Pulmonary artery endothelial cell (primary cell): Measurements from ENCODE around the gene AREL1. TPM values are rescaled to one million over a fixed set of nuclear protein-coding genes. Genes with fewer than 3 reads are reported as not detected.

Source experiments
- DNase-seq: peaks from one replicate; pipeline ENCODE4 v3.0.0-alpha.2; 2011; ENCODE audit warnings: low read depth, low spot score
- total RNA-seq: library from RNA; depleted of rRNA; stranded (reverse); fragments of >200 nt; gene quantifications from 2 replicates; pipeline ENCODE4 v1.2.3, GENCODE V29; 2014

AREL1 gene
- total RNA-seq, 1 donor from 2014 or later = 32.2 TPM

GRCh38 chr14:74613211-74613914, 99.5 kb downstream of the AREL1 start:
- no peak for DNase-seq

GRCh38 chr14:74612350-74613021, 100.4 kb downstream of the AREL1 start:
- DNase-seq = no peak

GRCh38 chr14:74611650-74612349, 101.1 kb downstream of the AREL1 start, which contains the start of gene LTBP2:
Gene LTBP2, minus strand, starts transcription at chr14:74612237. Its CDS starts 293 bp downstream, at chr14:74611944.
- DNase-seq = no peak

Other genes with a start within 250 kb of the AREL1 start
- gene NPC2, start 219.8 kb downstream of the AREL1 start, total RNA-seq = 238 and 317 TPM in 2 replicates
- gene ISCA2, start 219.3 kb downstream of the AREL1 start, total RNA-seq = 12.0 and 16.7 TPM in 2 replicates
- 122 and 232 TPM in 2 replicates for gene LTBP2, start 100.8 kb downstream of the AREL1 start, total RNA-seq
- gene FCF1, start 64 bp upstream of the AREL1 start, total RNA-seq = 32.0 and 54.1 TPM in 2 replicates
- 22.5 and 28.7 TPM in 2 replicates for gene YLPM1, start 50.2 kb upstream of the AREL1 start, total RNA-seq
- not detected in 2 replicates for gene PROX2, start 163.1 kb upstream of the AREL1 start, total RNA-seq
- gene DLST, start 168.8 kb upstream of the AREL1 start, total RNA-seq = 66.0 and 75.3 TPM in 2 replicates
- 11.5 and 14.8 TPM in 2 replicates for gene RPS6KL1, start 210.2 kb upstream of the AREL1 start, total RNA-seq
- 209 and 564 TPM in 2 replicates for gene PGF, start 242.5 kb upstream of the AREL1 start, total RNA-seq